ENCODE measurements around the gene TTLL12.

The TTLL12 gene

GRCh38 chr22:43128116-43128515, 58.8 kb downstream of the TTLL12 start:
- DNase-seq (ENCODE audit: low read depth in 3 of 3), result no peak

- no peak for DNase-seq (ENCODE audit: low read depth in 3 of 3)
These were observed 59.6 kb downstream of the TTLL12 start for GRCh38 chr22:43127166-43127908.

GRCh38 chr22:43126501-43127165, 60.3 kb downstream of the TTLL12 start:
- DNase-seq (ENCODE audit: low read depth in 3 of 3), result no peak

GRCh38 chr22:43118953-43119458, 67.9 kb downstream of the TTLL12 start:
- DNase-seq (ENCODE audit: low read depth in 3 of 3), result no peak

- DNase-seq (ENCODE audit: low read depth in 3 of 3), result no peak
These were observed 68.7 kb downstream of the TTLL12 start for GRCh38 chr22:43118024-43118849.

GRCh38 chr22:43116932-43117331, 70.0 kb downstream of the TTLL12 start:
- no peak for DNase-seq (ENCODE audit: low read depth in 3 of 3)
